GM12865 (cell line): ENCODE results near the gene CENPS.
"Not testable (repeated sequence)": the region's sequence is repeated elsewhere in the genome, so short reads cannot be mapped to it uniquely, and the experiment has no call there.

Experiments used
- DNase-seq: peaks from one replicate; pipeline ENCODE4 v3.0.0; 2010; ENCODE audit warnings: low read depth
- H3K4me3 ChIP-seq: 2 replicates; pipeline ENCODE4 v1.5.1; 2011; ENCODE audit warnings: mild to moderate bottlenecking, low read depth, low read length, control low read depth
- TF ChIP-seq, protein P1 (sequence below): IDR thresholded peaks from 2 replicates; pipeline ENCODE4 v1.5.1; 2011; ENCODE audit warnings: low read length, control low read depth, low read depth, inconsistent platforms; ENCODE audit not compliant: insufficient read depth; ENCODE audit errors: missing control alignments

Gene CENPS

DNA sequence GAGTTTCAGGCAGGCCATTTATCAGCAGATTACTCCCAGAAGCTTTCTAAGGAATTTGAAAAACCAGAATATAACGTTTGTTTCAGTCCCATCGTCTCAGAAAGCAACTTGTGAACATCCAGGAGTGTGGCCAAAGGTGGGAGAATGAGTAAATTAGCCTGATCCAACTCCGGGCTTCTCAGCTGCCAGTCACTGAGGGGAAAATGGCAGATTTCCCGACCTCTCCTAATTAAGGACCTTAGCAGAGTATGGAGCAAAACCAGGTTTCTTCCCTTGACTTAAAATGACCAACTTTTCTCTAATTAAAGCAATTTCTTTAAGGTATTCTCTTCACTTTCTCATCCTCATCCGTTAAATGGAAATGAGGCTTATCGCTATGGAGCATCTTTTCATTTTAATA lies 20.6 kb downstream of the CENPS start:
- DNase-seq, result no peak
- H3K4me3 ChIP-seq, result no peak overlapping the region
- TF ChIP-seq, protein P1, sequence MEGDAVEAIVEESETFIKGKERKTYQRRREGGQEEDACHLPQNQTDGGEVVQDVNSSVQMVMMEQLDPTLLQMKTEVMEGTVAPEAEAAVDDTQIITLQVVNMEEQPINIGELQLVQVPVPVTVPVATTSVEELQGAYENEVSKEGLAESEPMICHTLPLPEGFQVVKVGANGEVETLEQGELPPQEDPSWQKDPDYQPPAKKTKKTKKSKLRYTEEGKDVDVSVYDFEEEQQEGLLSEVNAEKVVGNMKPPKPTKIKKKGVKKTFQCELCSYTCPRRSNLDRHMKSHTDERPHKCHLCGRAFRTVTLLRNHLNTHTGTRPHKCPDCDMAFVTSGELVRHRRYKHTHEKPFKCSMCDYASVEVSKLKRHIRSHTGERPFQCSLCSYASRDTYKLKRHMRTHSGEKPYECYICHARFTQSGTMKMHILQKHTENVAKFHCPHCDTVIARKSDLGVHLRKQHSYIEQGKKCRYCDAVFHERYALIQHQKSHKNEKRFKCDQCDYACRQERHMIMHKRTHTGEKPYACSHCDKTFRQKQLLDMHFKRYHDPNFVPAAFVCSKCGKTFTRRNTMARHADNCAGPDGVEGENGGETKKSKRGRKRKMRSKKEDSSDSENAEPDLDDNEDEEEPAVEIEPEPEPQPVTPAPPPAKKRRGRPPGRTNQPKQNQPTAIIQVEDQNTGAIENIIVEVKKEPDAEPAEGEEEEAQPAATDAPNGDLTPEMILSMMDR, result no peak

DNA sequence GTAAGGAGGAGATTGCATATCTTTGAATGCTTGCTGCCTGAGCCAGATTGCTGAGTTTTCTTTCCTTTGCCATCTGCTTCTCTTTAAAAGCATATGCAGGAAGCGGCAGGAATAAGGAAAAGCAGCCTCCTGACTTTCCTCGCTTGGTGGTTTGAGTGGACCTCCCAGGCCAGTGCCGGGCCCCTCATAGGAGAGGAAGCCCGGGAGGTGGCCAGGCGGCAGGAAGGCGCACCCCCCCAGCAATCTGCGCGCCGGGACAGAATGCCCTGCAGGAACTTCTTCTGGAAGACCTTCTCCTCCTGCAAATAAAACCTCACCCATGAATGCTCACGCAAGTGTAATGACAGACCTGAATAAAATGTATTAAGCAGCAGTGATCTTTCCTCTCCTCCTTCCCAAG lies 21.1 kb downstream of the CENPS start:
- no peak for DNase-seq
- no peak overlapping the region for H3K4me3 ChIP-seq
- TF ChIP-seq, protein P1, result no peak

DNA sequence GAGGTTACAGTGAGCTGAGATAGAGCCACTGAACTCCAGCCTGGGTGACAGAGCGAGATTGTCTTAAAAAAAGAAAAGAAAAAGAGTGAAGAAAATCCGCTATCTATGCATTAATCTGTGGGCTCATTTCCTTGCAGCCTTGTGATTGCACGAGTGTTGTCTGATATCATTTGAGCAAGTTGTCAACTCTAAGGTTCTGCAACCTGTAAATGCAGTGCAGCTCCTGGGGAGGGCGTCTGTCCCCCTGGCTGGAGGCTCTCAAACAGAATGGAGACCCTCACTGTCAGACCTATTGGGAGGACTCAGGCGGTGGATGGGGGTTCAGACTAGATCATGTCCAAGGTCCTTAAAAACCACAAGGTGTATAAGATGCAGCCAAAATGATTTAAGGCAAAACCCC lies 25.8 kb downstream of the CENPS start:
- H3K4me3 ChIP-seq, result no peak overlapping the region
- no peak for DNase-seq
- TF ChIP-seq, protein P1, result no peak

DNA sequence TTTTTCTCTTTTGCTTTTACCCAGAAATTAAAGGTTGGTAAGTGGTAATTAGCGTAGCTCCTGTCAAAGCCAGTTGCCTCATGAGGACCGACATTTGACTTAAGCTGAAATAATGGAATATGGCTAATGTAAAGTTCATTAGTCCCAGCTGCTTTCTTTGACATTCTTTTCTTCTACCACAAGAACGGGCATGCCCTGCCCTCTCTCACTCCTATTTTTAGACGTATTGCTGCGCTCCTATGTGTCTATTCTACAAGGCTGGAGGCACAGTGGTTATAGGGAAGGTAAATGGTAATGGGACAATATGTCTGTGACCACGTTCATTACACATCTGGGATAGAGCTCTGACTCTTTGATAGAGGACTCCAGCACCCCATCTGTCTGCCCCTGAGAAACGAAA lies 26.4 kb downstream of the CENPS start:
- DNase-seq, result no peak
- no peak overlapping the region for H3K4me3 ChIP-seq
- TF ChIP-seq, protein P1, result no peak

DNA sequence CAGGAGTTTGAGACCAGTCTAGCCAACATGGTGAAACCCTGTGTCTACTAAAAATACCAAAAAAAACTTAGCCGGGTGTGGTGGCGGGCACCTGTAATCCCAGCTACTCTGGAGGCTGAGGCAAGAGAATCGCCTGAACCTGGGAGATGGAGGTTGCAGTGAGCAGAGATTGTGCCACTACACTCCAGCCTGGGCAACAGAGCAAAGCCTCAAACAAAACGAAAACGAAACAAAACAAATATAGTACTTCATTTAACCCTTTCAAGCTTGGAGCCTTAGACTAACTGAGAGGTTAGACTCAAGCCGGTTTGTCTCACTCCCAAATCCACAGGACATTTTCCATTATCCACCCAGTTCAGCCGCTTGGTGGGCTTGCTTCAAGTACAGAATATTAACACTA lies 27.2 kb downstream of the CENPS start:
- not testable (repeated sequence) for DNase-seq, H3K4me3 ChIP-seq

DNA sequence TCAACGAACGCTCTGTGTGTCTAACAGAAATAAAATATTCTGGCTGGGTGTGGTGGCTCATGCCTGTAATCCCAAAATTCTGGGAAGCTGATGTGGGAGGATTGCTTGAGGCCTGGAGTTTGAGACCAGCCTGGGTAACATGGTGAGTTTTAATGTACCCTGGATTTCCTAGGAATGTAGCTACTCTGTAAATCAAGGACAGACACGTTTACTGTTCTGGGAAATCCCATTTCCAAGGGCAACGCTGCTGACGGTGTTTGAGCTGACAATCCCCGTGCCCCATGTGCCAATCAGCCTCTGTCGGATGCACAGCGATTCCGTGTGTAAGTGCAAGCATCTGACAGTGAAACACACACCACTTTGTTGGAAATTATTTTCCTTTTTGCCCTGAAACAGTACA lies 27.6 kb downstream of the CENPS start:
- H3K4me3 ChIP-seq, result no peak overlapping the region
- DNase-seq, result no peak
- TF ChIP-seq, protein P1, result no peak

DNA sequence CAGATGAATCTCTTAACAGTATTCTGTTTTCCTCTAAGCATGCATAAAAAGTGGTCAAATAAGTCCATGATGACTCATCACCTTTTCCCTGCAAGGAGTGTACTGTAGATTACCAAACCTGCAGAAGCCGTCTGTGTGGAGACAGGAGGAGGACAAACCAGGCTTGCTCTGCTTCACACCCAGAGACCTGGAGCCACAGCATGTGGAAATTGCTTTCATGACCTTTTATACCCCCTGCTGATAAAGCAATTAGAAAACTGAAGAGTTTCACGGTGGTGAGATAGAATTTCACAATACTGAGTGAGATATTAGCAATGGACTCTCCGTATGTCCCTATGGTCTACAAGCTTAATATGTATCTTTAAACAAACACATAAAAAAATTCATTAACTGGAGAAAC lies 29.0 kb downstream of the CENPS start:
- no peak overlapping the region for H3K4me3 ChIP-seq
- DNase-seq, result no peak
- TF ChIP-seq, protein P1, result no peak

DNA sequence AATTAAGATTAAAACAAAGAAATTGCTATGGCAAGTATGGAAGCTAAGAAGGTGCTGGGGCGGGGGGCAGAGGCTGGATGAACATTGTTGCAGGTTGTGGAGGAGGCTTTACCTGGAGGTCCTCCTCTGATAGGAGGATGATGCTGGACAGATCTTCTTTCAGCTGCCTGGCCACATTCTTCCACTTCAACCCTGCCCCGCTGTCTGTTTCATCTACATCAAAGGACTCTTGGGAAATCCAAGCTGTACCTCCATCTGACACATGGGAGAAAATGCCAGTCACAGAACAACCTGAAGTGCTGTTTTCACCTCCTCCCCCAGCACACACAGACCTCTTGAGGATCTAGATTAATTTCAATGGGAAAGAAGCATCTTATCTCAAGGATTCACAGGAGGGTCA lies 36.8 kb downstream of the CENPS start:
- no peak for DNase-seq
- TF ChIP-seq, protein P1, result no peak

More for the DNA sequence above, 36.8 kb downstream of the CENPS start:
- H3K4me3 ChIP-seq, result no peak overlapping the region
